ENCODE results near the gene BPIFB1.

GRCh38 chr20:33339515-33340058 is 56.6 kb downstream of the BPIFB1 start:
- TF ChIP-seq POLR2A (conservative IDR thresholded peaks at IDR 0.05) = no peak
- no peak for TF ChIP-seq SETDB1 (IDR thresholded peaks at IDR 0.05; ENCODE audit: low read length)
- no peak for TF ChIP-seq PRMT5 (CRISPR knock-in tag; IDR thresholded peaks at IDR 0.05)
- TF ChIP-seq, protein P1, sequence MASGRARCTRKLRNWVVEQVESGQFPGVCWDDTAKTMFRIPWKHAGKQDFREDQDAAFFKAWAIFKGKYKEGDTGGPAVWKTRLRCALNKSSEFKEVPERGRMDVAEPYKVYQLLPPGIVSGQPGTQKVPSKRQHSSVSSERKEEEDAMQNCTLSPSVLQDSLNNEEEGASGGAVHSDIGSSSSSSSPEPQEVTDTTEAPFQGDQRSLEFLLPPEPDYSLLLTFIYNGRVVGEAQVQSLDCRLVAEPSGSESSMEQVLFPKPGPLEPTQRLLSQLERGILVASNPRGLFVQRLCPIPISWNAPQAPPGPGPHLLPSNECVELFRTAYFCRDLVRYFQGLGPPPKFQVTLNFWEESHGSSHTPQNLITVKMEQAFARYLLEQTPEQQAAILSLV (tag; IDR thresholded peaks at IDR 0.05) = no peak
- TF ChIP-seq, protein P2, sequence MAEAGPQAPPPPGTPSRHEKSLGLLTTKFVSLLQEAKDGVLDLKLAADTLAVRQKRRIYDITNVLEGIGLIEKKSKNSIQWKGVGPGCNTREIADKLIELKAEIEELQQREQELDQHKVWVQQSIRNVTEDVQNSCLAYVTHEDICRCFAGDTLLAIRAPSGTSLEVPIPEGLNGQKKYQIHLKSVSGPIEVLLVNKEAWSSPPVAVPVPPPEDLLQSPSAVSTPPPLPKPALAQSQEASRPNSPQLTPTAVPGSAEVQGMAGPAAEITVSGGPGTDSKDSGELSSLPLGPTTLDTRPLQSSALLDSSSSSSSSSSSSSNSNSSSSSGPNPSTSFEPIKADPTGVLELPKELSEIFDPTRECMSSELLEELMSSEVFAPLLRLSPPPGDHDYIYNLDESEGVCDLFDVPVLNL (CRISPR knock-in tag; IDR thresholded peaks at IDR 0.05; ENCODE audit: low read depth) = no peak
- TF ChIP-seq CTCF (IDR thresholded peaks at IDR 0.05 in 2 of 3, conservative IDR thresholded peaks at IDR 0.05 in 1 of 3; ENCODE audit: insufficient read depth in 2 of 3, low read depth in 1 of 3, low read length in 3 of 3) = no peak
- peak; percentile 28; the same call in 1 of the 2 replicates for TF ChIP-seq NCOA1 (IDR thresholded peaks at IDR 0.05; ENCODE audit: low read depth)
- TF ChIP-seq ZNF175 (CRISPR knock-in tag; IDR thresholded peaks at IDR 0.05; ENCODE audit: low read depth) = no peak
- TF ChIP-seq NR2C1 (IDR thresholded peaks at IDR 0.05) = peak; percentile 61; the same call in 1 of the 2 replicates
- TF ChIP-seq NR2C1 (tag; IDR thresholded peaks at IDR 0.05) = peak; percentile 47
- no peak for TF ChIP-seq CHD2 (IDR thresholded peaks at IDR 0.05; ENCODE audit: low read depth, low read length)
- no peak; the same call in 1 of the 2 replicates for TF ChIP-seq EZH2 (IDR thresholded peaks at IDR 0.05; ENCODE audit: borderline replicate concordance, low read depth, low read length)
- peak; percentile 19 for TF ChIP-seq TAF9B (IDR thresholded peaks at IDR 0.05; ENCODE audit: partially characterized antibody)
- TF ChIP-seq ZBTB7A (IDR thresholded peaks at IDR 0.05; ENCODE audit: borderline replicate concordance, control insufficient read depth, low read depth, low read length) = peak; percentile 91
- no peak for TF ChIP-seq POLR2AphosphoS2 (IDR thresholded peaks at IDR 0.05; ENCODE audit: low read length)

All from K562 (cell line).